ENCODE measurements around the gene SSTR1.

Gene SSTR1

GRCh38 chr14:38202444-38203191 is 5.1 kb upstream of the SSTR1 start:
- no peak overlapping the region for H3K4me3 ChIP-seq (ENCODE audit: control insufficient read depth, low read depth, low read length)
- no peak for DNase-seq (ENCODE audit: low read depth)
- no peak for TF ChIP-seq CTCF (conservative IDR thresholded peaks at IDR 0.05; ENCODE audit: control insufficient read depth, insufficient read depth, low read depth, low read length)

- H3K4me3 ChIP-seq (ENCODE audit: control insufficient read depth, low read depth, low read length): no peak overlapping the region
- TF ChIP-seq CTCF (conservative IDR thresholded peaks at IDR 0.05; ENCODE audit: control insufficient read depth, insufficient read depth, low read depth, low read length): no peak
- DNase-seq (ENCODE audit: low read depth): peak; percentile 7
These were observed 3.6 kb upstream of the SSTR1 start for GRCh38 chr14:38203929-38204718.

- no peak for DNase-seq (ENCODE audit: low read depth)
- H3K4me3 ChIP-seq (ENCODE audit: control insufficient read depth, low read depth, low read length): no peak overlapping the region
- no peak for TF ChIP-seq CTCF (conservative IDR thresholded peaks at IDR 0.05; ENCODE audit: control insufficient read depth, insufficient read depth, low read depth, low read length)
These were observed 3.0 kb upstream of the SSTR1 start for GRCh38 chr14:38204719-38205115.

- no peak for TF ChIP-seq CTCF (conservative IDR thresholded peaks at IDR 0.05; ENCODE audit: control insufficient read depth, insufficient read depth, low read depth, low read length)
- no peak for DNase-seq (ENCODE audit: low read depth)
- no peak overlapping the region for H3K4me3 ChIP-seq (ENCODE audit: control insufficient read depth, low read depth, low read length)
These were observed 2.4 kb upstream of the SSTR1 start for GRCh38 chr14:38205119-38205813.

GRCh38 chr14:38205949-38206665 is 1.6 kb upstream of the SSTR1 start:
- no peak for TF ChIP-seq CTCF (conservative IDR thresholded peaks at IDR 0.05; ENCODE audit: control insufficient read depth, insufficient read depth, low read depth, low read length)

GRCh38 chr14:38206689-38207376 is 871 bp upstream of the SSTR1 start:
- no peak for DNase-seq (ENCODE audit: low read depth)
- no peak for TF ChIP-seq CTCF (conservative IDR thresholded peaks at IDR 0.05; ENCODE audit: control insufficient read depth, insufficient read depth, low read depth, low read length)
- H3K4me3 ChIP-seq (ENCODE audit: control insufficient read depth, low read depth, low read length): no peak overlapping the region

More at GRCh38 chr14:38205949-38206665, 1.6 kb upstream of the SSTR1 start:
- DNase-seq (ENCODE audit: low read depth): peak; percentile 25
- H3K4me3 ChIP-seq (ENCODE audit: control insufficient read depth, low read depth, low read length): no peak overlapping the region
